ENCODE measurements around the gene MUC2. TPM values are rescaled to one million over a fixed set of nuclear protein-coding genes. Genes with fewer than 3 reads are reported as not detected.

The MUC2 gene
- total RNA-seq, 1 donor from 2014 or later, result 0.07 TPM

DNA sequence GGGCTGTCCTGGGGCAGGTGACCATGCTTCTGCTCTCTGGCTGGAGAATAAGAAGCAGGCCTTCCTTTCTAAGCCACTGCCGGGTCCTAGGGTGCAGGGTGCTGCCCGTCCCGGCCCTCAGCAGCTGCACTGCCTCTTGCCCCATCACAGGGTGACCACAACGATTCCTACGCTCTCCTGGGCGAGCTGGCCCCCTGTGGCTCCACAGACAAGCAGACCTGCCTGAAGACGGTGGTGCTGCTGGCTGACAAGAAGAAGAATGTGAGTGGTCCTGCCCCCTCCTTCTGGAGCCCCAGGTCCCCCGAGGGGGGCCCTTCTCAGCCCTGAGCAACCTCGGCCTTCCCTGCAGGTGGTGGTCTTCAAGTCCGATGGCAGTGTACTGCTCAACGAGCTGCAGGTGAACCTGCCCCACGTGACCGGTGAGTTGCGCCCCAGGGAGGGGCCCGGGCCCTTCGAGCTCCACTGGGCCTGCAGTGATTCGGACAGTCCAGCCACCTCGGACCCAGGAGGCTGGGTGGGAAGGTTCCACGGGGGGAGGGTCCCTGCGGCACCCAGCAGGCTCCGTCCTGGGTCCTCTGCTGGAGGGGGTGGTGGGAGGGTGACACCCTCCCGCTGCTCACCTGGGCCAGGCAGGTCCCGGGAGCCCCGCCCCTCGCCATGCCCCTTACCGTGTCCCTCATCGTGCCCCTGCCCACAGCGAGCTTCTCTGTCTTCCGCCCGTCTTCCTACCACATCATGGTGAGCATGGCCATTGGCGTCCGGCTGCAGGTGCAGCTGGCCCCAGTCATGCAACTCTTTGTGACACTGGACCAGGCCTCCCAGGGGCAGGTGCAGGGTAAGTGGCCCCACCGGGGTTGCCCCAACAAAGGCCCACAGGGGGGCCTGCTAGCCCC, 8.3 kb downstream of the MUC2 start:
- TF ChIP-seq, protein P1, sequence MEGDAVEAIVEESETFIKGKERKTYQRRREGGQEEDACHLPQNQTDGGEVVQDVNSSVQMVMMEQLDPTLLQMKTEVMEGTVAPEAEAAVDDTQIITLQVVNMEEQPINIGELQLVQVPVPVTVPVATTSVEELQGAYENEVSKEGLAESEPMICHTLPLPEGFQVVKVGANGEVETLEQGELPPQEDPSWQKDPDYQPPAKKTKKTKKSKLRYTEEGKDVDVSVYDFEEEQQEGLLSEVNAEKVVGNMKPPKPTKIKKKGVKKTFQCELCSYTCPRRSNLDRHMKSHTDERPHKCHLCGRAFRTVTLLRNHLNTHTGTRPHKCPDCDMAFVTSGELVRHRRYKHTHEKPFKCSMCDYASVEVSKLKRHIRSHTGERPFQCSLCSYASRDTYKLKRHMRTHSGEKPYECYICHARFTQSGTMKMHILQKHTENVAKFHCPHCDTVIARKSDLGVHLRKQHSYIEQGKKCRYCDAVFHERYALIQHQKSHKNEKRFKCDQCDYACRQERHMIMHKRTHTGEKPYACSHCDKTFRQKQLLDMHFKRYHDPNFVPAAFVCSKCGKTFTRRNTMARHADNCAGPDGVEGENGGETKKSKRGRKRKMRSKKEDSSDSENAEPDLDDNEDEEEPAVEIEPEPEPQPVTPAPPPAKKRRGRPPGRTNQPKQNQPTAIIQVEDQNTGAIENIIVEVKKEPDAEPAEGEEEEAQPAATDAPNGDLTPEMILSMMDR (IDR thresholded peaks at IDR 0.05; ENCODE audit: unreplicated experiment), result no peak
- H3K9me3 Mint-ChIP-seq, result no peaks in the 10 kb centered on the region
- DNase-seq (ENCODE audit: low spot score in 2 of 2, unreplicated experiment in 2 of 2), result peak in 1 of 2 experiments; percentile 36
- no peaks in the 10 kb centered on the region for H3K4me1 Mint-ChIP-seq
- no peak overlapping the region for H3K27ac Mint-ChIP-seq
- H3K27me3 Mint-ChIP-seq (ENCODE audit: low read depth), result no peaks in the 10 kb centered on the region
- H3K4me3 Mint-ChIP-seq, result no peak overlapping the region
- H3K36me3 Mint-ChIP-seq, result no peaks in the 10 kb centered on the region

DNA sequence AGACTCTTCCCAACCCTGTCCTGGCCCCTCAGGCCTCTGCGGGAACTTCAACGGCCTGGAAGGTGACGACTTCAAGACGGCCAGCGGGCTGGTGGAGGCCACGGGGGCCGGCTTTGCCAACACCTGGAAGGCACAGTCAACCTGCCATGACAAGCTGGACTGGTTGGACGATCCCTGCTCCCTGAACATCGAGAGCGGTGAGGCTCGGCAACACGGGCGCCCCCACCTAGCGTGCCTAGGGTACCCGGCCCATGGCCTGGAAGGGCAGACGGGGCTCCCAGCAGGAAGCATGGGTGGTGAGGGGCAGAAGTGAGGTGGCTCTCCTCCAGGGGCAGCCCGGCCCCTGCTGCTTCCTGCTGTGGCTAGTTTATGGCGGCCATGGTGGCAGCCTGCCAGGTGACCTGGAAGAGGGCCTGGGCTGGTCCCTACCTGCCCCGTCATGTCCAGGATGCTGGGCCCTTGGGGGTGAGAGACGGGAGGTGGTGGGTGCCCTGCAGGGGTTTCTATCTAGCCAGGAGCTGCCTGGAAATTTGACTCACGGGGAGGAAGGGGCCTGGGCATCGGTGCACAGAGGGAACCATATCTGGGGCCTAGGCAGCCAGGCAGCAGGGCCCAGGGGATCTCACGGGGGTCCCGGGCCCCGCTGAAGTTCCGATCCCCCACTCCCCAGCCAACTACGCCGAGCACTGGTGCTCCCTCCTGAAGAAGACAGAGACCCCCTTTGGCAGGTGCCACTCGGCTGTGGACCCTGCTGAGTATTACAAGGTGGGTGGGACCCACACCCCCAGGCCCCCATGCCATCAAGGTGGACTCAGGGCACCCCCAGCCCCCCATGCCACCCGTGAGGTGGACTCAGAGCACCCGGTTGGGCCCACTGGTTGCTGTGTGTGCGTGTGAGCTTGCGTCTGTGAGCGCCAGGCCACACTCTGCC, 9.2 kb downstream of the MUC2 start:
- no peak overlapping the region for H3K4me3 Mint-ChIP-seq
- no peaks in the 10 kb centered on the region for H3K27me3 Mint-ChIP-seq (ENCODE audit: low read depth)
- no peaks in the 10 kb centered on the region for H3K36me3 Mint-ChIP-seq
- no peaks in the 10 kb centered on the region for H3K4me1 Mint-ChIP-seq
- peak; percentile 9 to 38 for DNase-seq (ENCODE audit: low spot score in 2 of 2, unreplicated experiment in 2 of 2)
- TF ChIP-seq, protein P1 (IDR thresholded peaks at IDR 0.05; ENCODE audit: unreplicated experiment), result no peak
- no peaks in the 10 kb centered on the region for H3K9me3 Mint-ChIP-seq
- no peak overlapping the region for H3K27ac Mint-ChIP-seq

DNA sequence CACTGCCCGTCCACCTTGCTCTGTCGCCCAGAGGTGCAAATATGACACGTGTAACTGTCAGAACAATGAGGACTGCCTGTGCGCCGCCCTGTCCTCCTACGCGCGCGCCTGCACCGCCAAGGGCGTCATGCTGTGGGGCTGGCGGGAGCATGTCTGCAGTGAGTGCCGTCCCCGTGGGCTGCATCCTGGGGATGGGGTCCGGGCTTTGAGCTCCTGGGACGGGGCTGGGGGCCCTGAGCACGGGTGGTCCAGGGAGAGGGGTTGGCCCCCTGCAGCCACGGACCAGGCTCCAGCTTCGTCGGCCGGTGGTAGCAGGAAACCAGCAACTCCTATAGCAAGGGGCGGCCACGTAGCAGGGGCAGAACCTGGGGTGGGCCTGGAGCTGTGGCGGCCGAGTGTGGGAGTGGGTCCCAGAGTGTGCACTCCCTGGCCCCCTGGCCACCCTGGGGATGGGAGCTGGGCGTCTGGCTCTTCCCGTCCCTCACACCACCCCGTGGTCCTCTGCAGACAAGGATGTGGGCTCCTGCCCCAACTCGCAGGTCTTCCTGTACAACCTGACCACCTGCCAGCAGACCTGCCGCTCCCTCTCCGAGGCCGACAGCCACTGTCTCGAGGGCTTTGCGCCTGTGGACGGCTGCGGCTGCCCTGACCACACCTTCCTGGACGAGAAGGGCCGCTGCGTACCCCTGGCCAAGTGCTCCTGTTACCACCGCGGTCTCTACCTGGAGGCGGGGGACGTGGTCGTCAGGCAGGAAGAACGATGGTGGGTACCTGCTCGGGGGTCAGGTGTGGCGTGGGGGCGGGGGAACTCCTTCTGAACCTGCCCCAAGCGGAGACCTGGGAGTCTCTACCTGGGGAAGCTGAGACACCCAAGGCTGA, 10.1 kb downstream of the MUC2 start:
- H3K27me3 Mint-ChIP-seq (ENCODE audit: low read depth), result no peaks in the 10 kb centered on the region
- no peak overlapping the region for H3K4me3 Mint-ChIP-seq
- H3K4me1 Mint-ChIP-seq, result no peaks in the 10 kb centered on the region
- DNase-seq (ENCODE audit: low spot score in 2 of 2, unreplicated experiment in 2 of 2), result peak; percentile 18 to 36
- H3K36me3 Mint-ChIP-seq, result no peaks in the 10 kb centered on the region
- H3K27ac Mint-ChIP-seq, result no peak overlapping the region
- TF ChIP-seq, protein P1 (IDR thresholded peaks at IDR 0.05; ENCODE audit: unreplicated experiment), result no peak
- no peaks in the 10 kb centered on the region for H3K9me3 Mint-ChIP-seq

DNA sequence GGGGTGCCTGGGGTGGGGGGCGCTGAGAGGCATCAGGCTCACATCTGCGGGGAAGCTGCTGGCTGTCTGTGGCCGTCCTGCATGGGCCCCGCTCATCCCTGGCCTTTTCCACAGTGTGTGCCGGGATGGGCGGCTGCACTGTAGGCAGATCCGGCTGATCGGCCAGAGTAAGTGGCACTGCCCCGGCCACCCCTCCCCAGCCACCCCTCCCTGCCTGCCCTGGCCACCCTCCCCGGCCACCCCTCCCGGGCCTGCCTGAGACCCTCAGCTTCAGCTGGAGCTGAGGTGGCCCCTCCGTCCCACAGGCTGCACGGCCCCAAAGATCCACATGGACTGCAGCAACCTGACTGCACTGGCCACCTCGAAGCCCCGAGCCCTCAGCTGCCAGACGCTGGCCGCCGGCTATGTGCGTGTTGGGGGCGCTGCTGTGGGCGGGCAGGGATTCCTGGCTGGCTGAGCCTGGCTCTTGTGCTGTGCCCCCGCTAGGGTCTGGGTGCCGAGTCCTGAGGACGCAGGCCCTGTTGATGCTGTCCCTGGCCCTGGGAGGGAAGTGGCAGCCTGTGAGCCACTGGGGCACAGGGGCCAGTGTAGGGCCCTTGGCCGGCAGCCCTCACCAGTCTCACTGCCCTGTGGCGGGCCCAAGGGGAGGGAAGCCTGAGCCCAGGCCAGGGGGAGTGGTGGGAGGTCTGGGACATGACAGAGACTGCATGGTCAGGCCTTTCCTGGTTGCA, 10.9 kb downstream of the MUC2 start:
- no peak overlapping the region for H3K4me3 Mint-ChIP-seq
- H3K27me3 Mint-ChIP-seq (ENCODE audit: low read depth), result no peaks in the 10 kb centered on the region
- DNase-seq (ENCODE audit: low spot score in 2 of 2, unreplicated experiment in 2 of 2), result peak; percentile 12 to 36
- TF ChIP-seq, protein P1 (IDR thresholded peaks at IDR 0.05; ENCODE audit: unreplicated experiment), result no peak
- no peaks in the 10 kb centered on the region for H3K4me1 Mint-ChIP-seq
- no peak overlapping the region for H3K27ac Mint-ChIP-seq
- H3K36me3 Mint-ChIP-seq, result no peaks in the 10 kb centered on the region
- H3K9me3 Mint-ChIP-seq, result no peaks in the 10 kb centered on the region
